Germinal center (tissue), 1 donor: Measurements from ENCODE around the gene SATB2.

Experiments
- DNase-seq: peaks from one replicate; pipeline ENCODE4 v3.0.0; 2012; ENCODE audit warnings: mixed read lengths, low spot score

The SATB2 gene

GRCh38 chr2:199322151-199322550 lies 135.6 kb downstream of the SATB2 start:
- DNase-seq: no peak

DNA sequence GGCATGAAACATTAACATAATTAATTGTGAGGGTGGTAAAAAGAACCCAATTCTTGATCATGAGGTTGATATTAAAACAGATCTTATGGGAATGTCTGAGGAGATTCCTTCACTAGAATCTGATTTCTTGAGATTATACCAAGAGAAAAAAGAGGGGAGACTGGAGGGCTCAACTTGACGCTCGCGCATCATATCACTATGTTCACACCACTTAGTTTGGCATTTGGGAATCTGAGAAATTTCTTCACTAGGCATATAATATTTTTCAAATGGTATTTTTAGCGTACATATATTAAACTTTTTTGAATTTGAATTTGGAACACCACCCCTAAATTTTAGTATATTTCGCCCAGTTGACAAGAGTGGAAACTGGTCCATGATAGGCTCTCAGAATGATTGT lies 140.1 kb downstream of the SATB2 start:
- DNase-seq: no peak

GRCh38 chr2:199316851-199317250 lies 140.9 kb downstream of the SATB2 start:
- DNase-seq: no peak

DNA sequence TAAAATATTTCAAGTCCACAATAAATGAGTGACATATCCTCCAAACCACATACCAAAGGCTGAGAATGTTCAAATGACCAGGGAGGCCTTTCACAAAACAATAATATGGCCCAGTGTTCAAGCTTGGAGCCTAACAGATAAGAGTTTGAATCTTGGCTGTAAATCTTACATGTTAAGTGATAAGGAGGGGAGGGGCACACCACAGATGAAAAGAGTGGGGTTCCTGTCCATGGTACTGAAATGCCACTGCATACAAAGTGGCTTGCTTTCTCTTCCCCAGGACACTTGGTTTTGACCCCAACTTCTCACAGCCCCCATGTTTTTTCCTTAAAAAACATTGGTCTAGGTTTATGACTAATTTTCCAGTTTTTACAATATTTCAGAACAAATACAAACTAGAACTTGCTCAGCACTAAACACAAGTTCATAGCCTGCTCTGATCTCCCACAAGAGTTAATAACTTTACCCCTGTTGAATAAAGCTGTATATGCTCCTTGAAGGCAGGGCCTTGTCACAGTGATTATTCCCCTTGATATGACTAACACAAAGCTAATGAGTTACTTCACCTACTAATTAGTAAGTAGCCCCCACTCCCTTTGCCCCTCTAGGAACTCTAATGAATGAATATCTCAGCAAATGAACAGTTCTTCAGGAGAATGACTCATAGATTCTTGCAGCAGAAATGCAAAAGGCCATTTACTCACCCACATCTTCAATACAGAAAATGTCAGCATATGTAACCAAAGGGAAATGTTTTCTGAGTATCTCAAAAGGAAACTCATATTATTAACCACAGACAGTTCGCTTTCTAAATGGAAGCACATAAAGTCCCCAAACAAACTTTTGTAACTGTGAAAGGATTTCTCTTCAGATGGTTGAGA lies 142.2 kb downstream of the SATB2 start:
- DNase-seq: no peak

DNA sequence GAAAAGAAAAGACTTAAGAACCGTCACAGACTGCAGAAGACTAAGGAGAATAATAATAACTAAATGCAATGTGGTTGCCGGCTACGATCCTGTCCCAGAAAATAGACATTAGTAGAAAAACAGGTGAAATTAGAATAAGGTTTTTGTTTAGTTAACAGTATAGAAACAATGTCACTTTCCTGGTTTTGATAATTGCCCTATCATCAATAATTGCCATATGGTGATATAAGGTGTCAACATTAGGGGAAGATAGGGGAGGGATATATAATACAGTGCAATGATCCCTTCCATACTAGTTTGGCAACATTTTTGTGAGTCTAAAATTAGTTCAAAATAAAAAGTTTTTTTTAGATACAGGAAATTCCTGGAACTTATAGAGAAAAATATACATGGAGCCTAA lies 144.8 kb downstream of the SATB2 start:
- DNase-seq: no peak

- no peak for DNase-seq
Measured at GRCh38 chr2:199310771-199311585, 146.8 kb downstream of the SATB2 start.

GRCh38 chr2:199309973-199310372 lies 147.8 kb downstream of the SATB2 start:
- no peak for DNase-seq

DNA sequence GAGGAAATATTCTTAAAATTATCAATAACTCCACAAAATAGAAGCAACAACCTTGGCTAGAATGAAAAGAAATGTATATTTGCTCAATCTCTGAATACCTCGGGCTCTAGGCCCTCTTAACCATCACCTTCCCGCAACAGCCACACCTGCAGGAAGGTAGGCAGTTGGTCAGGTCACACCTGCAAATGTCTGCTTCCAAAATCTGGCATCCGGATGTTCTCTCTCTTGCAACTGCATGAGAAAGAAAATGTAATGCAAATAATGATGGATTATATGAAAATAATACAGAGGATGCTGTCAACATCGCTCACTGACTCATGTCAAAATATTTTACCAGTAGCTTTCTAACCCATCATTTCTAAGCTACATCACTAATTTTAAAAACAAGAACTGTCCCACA lies 148.3 kb downstream of the SATB2 start:
- DNase-seq: no peak

DNA sequence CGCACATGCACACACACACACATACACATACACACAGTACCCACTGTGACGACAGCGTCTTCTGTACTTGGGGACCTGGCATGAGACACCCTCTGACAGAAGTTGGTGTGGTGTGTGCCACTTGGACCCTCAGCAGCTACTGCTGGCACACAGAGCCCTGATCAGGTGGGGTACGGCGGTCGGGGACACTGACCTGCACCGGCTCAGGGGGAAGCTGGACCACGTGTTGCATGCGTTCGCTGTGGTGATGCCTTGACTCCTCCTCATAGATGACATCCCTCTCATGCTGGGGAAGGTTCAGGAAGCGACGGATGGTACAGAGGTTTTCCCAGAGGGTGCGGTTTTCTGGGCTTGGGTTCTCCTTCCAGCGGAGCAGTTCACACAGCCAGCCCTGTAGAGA lies 149.2 kb downstream of the SATB2 start:
- DNase-seq: no peak

DNA sequence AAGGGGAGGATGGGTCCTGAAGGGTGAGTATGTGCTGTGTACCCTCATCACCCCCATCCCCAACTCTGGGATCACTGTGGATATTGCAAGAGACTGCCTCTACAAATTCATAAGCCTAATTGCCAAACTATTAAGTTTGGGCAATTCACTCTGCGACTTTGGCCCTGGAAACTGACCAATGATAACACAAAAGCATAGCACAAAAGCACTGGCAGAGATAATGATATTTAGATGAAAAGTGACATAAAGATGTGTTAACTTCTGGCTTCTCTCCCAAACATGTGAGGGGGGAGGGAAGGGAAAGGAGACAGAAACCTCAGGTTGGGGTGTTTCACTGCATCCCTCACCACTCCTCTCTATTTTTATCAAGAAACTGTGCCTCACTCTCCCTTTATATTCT lies 150.3 kb downstream of the SATB2 start:
- no peak for DNase-seq

DNA sequence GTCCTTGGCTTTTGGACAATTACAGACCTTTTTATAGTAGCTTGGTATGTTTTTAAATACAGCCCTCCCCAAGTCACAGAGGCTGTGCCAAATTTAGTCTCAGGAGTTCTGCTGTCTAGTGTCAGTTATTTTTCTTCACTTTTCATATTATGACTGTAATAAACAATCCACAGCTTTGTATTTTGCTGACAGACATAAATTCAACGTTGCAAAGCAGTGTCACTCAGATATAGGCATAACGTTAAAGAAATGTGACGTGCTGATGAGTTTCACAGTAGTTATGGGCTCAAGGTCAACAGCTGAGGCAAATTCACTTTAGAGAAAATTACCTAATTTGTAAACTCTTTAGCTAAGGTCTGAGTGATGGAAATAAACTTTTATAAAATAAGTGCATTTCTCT lies 151.6 kb downstream of the SATB2 start:
- no peak for DNase-seq

DNA sequence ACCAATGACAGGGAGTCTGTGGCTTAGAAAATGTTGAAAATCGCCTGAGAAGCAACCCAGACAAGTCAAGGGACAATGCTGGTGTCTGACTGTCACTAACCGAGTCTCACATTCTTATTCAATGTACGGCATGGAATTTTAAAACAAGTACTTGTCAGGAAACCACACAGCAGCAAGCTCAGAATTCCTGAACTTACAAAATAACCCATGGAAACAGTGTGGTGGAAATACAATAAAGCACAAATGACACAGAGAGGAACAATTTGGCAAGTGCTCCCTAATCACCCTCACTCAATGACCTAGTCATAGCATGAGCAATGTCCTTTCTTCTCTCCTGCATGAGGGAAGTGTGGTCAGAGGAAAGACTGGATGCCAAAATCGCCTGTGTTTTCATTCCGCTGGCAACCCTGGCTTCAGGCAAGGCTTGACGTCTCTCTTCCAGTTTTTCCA lies 154.0 kb downstream of the SATB2 start:
- no peak for DNase-seq

DNA sequence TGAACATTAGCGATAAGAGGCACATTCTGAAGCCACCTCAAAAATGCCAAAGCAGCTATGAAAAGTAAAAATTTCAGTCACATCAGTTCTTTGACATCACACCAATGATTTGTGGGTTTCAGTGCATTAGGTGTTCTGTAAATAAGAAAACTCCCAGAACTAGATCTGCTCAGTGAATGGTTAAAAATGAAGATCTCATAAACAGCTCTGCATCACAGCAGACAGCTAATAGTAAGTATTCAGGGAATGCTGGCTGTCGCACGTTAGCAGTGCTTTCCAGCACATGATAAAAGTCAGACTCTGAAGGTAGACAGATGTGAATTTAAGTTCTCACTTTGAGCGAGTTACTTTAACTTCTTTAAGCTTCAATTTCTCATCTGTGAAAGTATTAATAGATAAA lies 154.9 kb downstream of the SATB2 start:
- no peak for DNase-seq

DNA sequence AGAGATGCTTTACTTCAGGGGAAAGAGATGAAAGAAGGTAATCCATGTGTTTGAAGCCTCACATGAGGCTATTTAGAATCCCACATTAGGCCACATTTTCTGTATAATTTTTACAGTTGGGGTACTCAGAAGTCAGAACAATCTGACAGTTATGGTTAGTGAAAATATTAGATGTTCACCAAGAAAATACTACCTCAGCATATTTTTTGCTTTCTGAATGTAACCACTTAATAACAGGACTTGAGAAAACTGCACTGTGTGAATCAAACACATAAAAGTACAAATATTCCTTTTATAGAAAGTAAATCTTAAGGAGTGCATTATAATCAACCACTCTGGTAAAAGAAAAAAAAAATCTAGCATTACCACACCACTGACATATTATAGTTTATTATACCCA lies 169.3 kb downstream of the SATB2 start:
- DNase-seq: no peak

GRCh38 chr2:199282309-199282708 lies 175.4 kb downstream of the SATB2 start:
- no peak for DNase-seq

GRCh38 chr2:199279146-199279545 lies 178.6 kb downstream of the SATB2 start:
- DNase-seq: no peak

- DNase-seq: no peak
Measured at GRCh38 chr2:199278099-199278498, 179.6 kb downstream of the SATB2 start.

- DNase-seq: no peak
Measured at GRCh38 chr2:199273042-199273511, 184.7 kb downstream of the SATB2 start.

DNA sequence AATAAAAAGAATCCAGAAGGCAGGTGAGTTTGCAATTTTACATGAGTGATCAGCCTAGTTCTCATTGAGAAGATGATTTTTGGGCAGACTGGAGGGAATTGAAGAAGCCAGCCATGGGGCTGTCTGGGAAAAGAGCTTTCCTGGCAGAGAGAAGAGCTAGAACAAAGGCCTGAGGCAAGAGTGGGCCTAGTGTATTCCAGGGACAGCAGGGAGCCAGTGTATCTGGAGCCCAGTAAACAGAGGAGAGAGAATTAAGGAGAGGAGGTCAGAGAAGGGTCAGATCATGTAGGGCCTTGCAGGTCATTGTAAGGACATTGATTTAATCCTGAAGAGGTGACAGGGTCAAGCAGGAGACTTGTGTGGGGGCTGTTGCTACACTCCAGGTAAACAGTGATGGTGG lies 195.8 kb downstream of the SATB2 start:
- no peak for DNase-seq

- DNase-seq: no peak
Measured at GRCh38 chr2:199261239-199261638, 196.5 kb downstream of the SATB2 start.

DNA sequence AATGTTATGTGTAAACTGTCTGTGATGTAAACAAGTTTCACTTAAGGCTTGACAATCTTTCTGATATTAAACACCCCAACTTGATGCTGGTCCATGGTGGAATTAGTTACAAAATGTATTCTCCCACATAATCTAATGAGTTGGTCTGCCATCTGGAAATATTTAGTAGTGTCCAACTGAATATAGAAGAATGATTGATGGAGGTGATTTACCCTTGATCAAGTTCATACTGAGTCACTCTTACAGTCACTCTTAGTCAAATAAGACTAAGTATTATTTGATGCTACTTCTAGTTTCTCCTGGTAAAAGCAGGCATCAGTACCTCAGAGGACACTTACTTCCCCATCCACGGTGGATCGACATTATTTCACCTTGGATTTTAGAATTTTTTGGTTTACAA lies 198.1 kb downstream of the SATB2 start:
- DNase-seq: no peak

- DNase-seq: no peak
Measured at GRCh38 chr2:199258291-199258690, 199.4 kb downstream of the SATB2 start.
